ENCODE data around the gene DYNLT2. TPM values are rescaled to one million over a fixed set of nuclear protein-coding genes. Genes with fewer than 3 reads are reported as not detected.
A peak's percentile ranks its signal among the peaks of the same experiment; 100 is the strongest.
"Not testable (repeated sequence)": the region's sequence is repeated elsewhere in the genome, so short reads cannot be mapped to it uniquely, and the experiment has no call there.

DYNLT2 gene
- total RNA-seq, 1 donor from 2014 or later, result 2.5 TPM

DNA sequence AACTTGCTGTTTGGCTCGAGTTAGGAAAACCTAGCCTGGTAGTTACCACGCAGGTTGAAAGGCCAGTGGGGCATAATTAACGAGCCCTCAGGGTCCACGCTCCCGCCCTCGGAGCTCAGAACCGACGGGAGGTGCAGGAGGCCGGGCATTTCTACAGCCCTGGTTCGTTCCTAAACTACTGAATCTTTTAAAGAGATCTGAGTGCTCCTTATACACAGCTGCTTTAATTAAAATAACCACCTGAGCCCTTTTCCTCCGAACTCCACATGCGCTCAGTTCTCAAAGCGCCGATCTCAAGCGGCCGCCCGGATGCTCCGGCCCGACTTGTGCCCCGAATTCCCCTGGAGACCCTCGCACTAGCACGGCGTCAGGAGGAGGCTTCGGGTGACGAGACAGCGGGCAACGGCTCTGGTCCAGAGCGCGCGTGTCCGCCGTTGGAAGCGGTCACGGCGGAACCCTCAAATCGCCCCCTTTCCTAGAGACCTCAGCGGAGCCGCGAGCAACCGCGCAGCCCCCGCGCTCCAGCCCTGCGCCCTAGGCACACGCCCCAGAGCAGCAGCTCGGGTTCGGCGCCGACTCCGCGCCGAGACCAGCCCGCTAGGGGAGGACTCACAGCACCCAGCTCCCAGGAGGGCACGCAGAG is 49.9 kb downstream of the DYNLT2 start:
- H3K4me3 ChIP-seq (ENCODE audit: low read depth, low read length), result peak overlapping the region; percentile 75
- DNase-seq (ENCODE audit: low read depth), result no peak
- TF ChIP-seq, protein P1, sequence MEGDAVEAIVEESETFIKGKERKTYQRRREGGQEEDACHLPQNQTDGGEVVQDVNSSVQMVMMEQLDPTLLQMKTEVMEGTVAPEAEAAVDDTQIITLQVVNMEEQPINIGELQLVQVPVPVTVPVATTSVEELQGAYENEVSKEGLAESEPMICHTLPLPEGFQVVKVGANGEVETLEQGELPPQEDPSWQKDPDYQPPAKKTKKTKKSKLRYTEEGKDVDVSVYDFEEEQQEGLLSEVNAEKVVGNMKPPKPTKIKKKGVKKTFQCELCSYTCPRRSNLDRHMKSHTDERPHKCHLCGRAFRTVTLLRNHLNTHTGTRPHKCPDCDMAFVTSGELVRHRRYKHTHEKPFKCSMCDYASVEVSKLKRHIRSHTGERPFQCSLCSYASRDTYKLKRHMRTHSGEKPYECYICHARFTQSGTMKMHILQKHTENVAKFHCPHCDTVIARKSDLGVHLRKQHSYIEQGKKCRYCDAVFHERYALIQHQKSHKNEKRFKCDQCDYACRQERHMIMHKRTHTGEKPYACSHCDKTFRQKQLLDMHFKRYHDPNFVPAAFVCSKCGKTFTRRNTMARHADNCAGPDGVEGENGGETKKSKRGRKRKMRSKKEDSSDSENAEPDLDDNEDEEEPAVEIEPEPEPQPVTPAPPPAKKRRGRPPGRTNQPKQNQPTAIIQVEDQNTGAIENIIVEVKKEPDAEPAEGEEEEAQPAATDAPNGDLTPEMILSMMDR (conservative IDR thresholded peaks at IDR 0.05; ENCODE audit: low read depth, low read length), result no peak

DNA sequence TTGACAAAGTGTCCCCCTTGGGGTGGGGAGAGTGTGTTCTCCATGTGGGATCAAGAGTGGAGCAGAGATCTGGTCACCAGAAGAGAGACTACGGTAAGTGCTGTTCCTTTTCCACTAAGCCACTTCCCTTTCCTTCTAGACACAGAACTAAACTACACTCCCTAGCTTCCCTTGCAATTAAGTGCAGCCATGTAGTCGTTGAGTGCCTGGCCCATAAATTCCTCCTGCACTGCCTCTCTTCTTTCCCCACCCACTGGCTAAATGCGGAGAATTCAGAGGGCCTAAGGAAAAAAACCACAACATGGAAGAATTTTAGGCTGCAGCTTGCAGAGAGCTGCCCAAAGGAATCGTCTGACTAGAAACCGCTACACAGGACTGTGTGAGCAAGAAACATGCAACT is 51.1 kb downstream of the DYNLT2 start:
- TF ChIP-seq, protein P1 (conservative IDR thresholded peaks at IDR 0.05; ENCODE audit: low read depth, low read length), result no peak
- H3K4me3 ChIP-seq (ENCODE audit: low read depth, low read length), result peak overlapping the region; percentile 75
- DNase-seq (ENCODE audit: low read depth), result no peak

DNA sequence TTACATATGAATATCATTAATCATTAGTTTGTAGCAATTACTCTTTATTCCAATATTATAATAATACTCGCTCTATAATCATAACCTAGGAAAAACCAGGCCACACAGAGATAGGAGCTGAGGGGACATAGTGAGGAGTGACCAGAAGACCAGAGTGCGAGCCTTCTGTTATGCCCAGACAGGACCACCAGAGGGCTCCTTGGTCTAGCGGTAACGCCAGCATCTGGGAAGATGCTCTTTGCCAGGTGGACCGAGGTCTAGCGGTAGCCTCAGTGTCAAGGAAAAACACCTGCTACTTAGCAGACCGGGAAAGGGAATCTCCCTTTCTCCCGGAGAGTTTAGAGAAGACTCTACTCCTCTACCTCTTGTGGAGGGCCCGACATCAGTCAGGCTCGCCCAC is 54.3 kb downstream of the DYNLT2 start:
- H3K4me3 ChIP-seq (ENCODE audit: low read depth, low read length); DNase-seq (ENCODE audit: low read depth): not testable (repeated sequence)
- TF ChIP-seq, protein P1 (conservative IDR thresholded peaks at IDR 0.05; ENCODE audit: low read depth, low read length), result peak; percentile 51

DNA sequence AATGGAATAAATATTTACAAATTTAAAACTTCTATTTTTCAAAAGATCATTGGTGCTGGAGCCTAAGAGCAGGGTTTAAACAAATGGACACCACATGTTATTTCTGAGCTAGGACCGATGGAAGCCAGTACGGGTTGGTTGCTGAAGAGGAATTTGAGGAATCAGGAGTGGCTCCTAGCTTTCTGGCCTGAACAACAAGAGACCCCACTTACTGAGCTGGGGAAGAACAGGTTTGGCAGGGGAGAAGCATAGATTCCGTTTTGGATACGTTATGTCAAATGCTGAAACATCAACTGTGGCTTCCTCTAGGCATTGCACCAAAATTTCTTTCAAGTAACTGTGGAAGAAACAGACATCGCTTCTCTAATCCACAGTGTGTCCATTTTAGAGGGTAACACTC is 56.2 kb downstream of the DYNLT2 start:
- TF ChIP-seq, protein P1 (conservative IDR thresholded peaks at IDR 0.05; ENCODE audit: low read depth, low read length), result no peak
- DNase-seq (ENCODE audit: low read depth), result no peak
- no peak overlapping the region for H3K4me3 ChIP-seq (ENCODE audit: low read depth, low read length)

DNA sequence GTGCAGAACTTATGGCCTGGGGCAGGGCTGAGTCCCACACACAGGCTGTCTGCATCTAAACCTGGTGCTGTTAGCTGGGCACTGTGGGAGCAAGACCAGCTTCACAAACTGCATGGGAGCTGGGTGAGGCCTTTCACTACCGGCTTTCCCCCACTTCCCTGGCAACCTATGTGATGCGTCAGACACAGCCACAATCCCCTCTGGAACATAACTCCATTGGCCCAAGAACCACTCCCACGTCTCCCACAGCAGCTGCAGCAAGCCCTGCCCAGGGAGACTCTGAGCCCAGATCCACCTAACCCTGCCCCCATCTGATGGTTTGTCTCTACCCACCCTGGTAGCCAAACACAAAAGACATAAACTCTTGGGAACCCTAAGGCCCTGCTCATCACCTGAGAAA is 58.9 kb downstream of the DYNLT2 start:
- no peak overlapping the region for H3K4me3 ChIP-seq (ENCODE audit: low read depth, low read length)
- TF ChIP-seq, protein P1 (conservative IDR thresholded peaks at IDR 0.05; ENCODE audit: low read depth, low read length), result no peak
- no peak for DNase-seq (ENCODE audit: low read depth)

DNA sequence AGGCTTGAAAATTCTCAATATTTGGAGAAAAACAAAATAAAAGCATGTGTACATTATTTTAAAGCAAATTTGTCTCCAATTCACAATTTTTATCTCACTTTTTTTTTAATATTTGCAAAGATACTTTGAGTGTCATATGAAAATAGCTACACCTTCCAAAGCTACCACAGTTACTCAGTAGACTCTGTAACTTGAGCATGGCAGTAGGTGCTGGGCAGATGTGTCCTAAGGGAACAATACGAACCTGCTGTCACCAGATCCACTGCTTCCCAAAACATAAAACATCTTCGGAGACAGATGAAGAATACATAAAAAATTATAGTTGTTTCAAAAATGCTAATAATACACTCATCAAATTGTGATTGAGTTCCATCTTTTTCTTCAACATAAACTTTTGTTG is 60.1 kb downstream of the DYNLT2 start:
- TF ChIP-seq, protein P1 (conservative IDR thresholded peaks at IDR 0.05; ENCODE audit: low read depth, low read length), result no peak
- no peak overlapping the region for H3K4me3 ChIP-seq (ENCODE audit: low read depth, low read length)
- DNase-seq (ENCODE audit: low read depth), result no peak

Other genes starting within 250 kb of the DYNLT2 start
- gene WDR27, start 49.5 kb downstream of the DYNLT2 start, total RNA-seq, result 12.0 and 27.2 TPM in 2 replicates
- 27.1 and 41.2 TPM in 2 replicates for gene C6orf120, start 49.4 kb downstream of the DYNLT2 start, total RNA-seq
- 23.1 and 24.5 TPM in 2 replicates for gene PHF10, start 27.1 kb downstream of the DYNLT2 start, total RNA-seq
- gene ERMARD, start 50 bp upstream of the DYNLT2 start, total RNA-seq, result 9.1 and 12.6 TPM in 2 replicates

Measured in epithelial cell of proximal tubule (primary cell).